HL-60 (cell line): ENCODE data around the gene MC5R.
"Not testable (repeated sequence)": the region's sequence is repeated elsewhere in the genome, so short reads cannot be mapped to it uniquely, and the experiment has no call there.

Experiments
- DNase-seq, 2 experiments: peaks; one replicate each; pipeline ENCODE4 v3.0.0-alpha.2; 2010 to 2020; ENCODE audit warnings: low read depth in 1 of 2, low spot score in 1 of 2
- H3K27ac ChIP-seq: fragments of 250-450 bp; sonication (Bioruptor Pico); replicated peaks from 2 replicates; pipeline ENCODE4 v1.5.1; 2020; ENCODE audit warnings: mild to moderate bottlenecking, moderate library complexity
- H3K27me3 ChIP-seq: fragments of 250-450 bp; sonication (Bioruptor Pico); 2 replicates; pipeline ENCODE4 v1.5.1; 2021; ENCODE audit warnings: mild to moderate bottlenecking, moderate library complexity; ENCODE audit not compliant: insufficient read depth, poor library complexity, severe bottlenecking
- H3K4me3 ChIP-seq: replicated peaks from 2 replicates; pipeline ENCODE4 v1.5.1; 2011; ENCODE audit warnings: mild to moderate bottlenecking, control low read depth, low read length; ENCODE audit not compliant: insufficient read depth
- GABPA ChIP-seq: IDR thresholded peaks from 2 replicates; pipeline ENCODE4 v1.6.1; 2012; ENCODE audit warnings: low read depth
- POLR2AphosphoS5 ChIP-seq: IDR thresholded peaks from 2 replicates; pipeline ENCODE4 v1.6.1; 2012; ENCODE audit warnings: low read depth
- SPI1 ChIP-seq: IDR thresholded peaks from 2 replicates; pipeline ENCODE4 v1.6.1; 2012; ENCODE audit warnings: low read depth, mild to moderate bottlenecking, borderline replicate concordance
- TF ChIP-seq, protein P1 (sequence below): IDR thresholded peaks from one replicate; pipeline ENCODE4 v1.5.1; 2011; ENCODE audit warnings: low read length, control low read depth, inconsistent platforms; ENCODE audit not compliant: insufficient read depth
- TF ChIP-seq, protein P2 (sequence below): IDR thresholded peaks from 2 replicates; pipeline ENCODE4 v1.6.1; 2012; ENCODE audit warnings: low read depth; ENCODE audit not compliant: insufficient replicate concordance

Gene MC5R

GRCh38 chr18:13849791-13850190 lies 25.8 kb downstream of the MC5R start:
- no peak for TF ChIP-seq GABPA
- TF ChIP-seq SPI1, result no peak
- TF ChIP-seq, protein P1, sequence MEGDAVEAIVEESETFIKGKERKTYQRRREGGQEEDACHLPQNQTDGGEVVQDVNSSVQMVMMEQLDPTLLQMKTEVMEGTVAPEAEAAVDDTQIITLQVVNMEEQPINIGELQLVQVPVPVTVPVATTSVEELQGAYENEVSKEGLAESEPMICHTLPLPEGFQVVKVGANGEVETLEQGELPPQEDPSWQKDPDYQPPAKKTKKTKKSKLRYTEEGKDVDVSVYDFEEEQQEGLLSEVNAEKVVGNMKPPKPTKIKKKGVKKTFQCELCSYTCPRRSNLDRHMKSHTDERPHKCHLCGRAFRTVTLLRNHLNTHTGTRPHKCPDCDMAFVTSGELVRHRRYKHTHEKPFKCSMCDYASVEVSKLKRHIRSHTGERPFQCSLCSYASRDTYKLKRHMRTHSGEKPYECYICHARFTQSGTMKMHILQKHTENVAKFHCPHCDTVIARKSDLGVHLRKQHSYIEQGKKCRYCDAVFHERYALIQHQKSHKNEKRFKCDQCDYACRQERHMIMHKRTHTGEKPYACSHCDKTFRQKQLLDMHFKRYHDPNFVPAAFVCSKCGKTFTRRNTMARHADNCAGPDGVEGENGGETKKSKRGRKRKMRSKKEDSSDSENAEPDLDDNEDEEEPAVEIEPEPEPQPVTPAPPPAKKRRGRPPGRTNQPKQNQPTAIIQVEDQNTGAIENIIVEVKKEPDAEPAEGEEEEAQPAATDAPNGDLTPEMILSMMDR, result no peak
- TF ChIP-seq POLR2AphosphoS5, result no peak
- TF ChIP-seq, protein P2, sequence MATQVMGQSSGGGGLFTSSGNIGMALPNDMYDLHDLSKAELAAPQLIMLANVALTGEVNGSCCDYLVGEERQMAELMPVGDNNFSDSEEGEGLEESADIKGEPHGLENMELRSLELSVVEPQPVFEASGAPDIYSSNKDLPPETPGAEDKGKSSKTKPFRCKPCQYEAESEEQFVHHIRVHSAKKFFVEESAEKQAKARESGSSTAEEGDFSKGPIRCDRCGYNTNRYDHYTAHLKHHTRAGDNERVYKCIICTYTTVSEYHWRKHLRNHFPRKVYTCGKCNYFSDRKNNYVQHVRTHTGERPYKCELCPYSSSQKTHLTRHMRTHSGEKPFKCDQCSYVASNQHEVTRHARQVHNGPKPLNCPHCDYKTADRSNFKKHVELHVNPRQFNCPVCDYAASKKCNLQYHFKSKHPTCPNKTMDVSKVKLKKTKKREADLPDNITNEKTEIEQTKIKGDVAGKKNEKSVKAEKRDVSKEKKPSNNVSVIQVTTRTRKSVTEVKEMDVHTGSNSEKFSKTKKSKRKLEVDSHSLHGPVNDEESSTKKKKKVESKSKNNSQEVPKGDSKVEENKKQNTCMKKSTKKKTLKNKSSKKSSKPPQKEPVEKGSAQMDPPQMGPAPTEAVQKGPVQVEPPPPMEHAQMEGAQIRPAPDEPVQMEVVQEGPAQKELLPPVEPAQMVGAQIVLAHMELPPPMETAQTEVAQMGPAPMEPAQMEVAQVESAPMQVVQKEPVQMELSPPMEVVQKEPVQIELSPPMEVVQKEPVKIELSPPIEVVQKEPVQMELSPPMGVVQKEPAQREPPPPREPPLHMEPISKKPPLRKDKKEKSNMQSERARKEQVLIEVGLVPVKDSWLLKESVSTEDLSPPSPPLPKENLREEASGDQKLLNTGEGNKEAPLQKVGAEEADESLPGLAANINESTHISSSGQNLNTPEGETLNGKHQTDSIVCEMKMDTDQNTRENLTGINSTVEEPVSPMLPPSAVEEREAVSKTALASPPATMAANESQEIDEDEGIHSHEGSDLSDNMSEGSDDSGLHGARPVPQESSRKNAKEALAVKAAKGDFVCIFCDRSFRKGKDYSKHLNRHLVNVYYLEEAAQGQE, result no peak
- DNase-seq, result no peak
- Histone ChIP-seq H3K4me3 (no peak overlapping the region), H3K27me3 (no peaks in the 10 kb centered on the region), H3K27ac (no peak overlapping the region)

- not testable (repeated sequence) for H3K4me3 ChIP-seq, H3K27ac ChIP-seq, DNase-seq
- peaks cover 11% of the 10 kb centered on the region for H3K27me3 ChIP-seq
These were observed 38.9 kb downstream of the MC5R start for GRCh38 chr18:13862898-13863297.

- DNase-seq, result no peak
- H3K27me3 ChIP-seq, result peaks cover 36% of the 10 kb centered on the region
- H3K27ac ChIP-seq, result no peak overlapping the region
- no peak overlapping the region for H3K4me3 ChIP-seq
- TF ChIP-seq, protein P1, result no peak
- TF ChIP-seq GABPA (no peak), POLR2AphosphoS5 (no peak), SPI1 (no peak)
- TF ChIP-seq, protein P2, result no peak
These were observed 44.7 kb downstream of the MC5R start for GRCh38 chr18:13868501-13869271.

- TF ChIP-seq, protein P1, result no peak
- no peak for TF ChIP-seq SPI1
- no peak for TF ChIP-seq GABPA
- no peak for TF ChIP-seq POLR2AphosphoS5
- TF ChIP-seq, protein P2, result no peak
- Histone ChIP-seq H3K4me3 (no peak overlapping the region), H3K27me3 (peaks cover 34% of the 10 kb centered on the region), H3K27ac (no peak overlapping the region)
- no peak for DNase-seq
These were observed 47.8 kb downstream of the MC5R start for GRCh38 chr18:13871701-13872100.
